HepG2 (cell line): Measurements from ENCODE around the gene TSHZ2. TPM values are rescaled to one million over a fixed set of nuclear protein-coding genes. Genes with fewer than 3 reads are reported as not detected.

Experiments used
- BRD4 ChIP-seq: sonication (generic); formaldehyde crosslinking; IDR thresholded peaks from 2 replicates; pipeline ENCODE4 v1.4.0; 2020; ENCODE audit warnings: missing genetic modification reagents
- E2F2 ChIP-seq: sonication (generic); formaldehyde crosslinking; IDR thresholded peaks from 2 replicates; pipeline ENCODE4 v1.4.0; 2020; ENCODE audit warnings: missing genetic modification reagents, borderline replicate concordance
- FOXP1 ChIP-seq, 2 experiments: fragments of 450-650 bp in 1 of 2; IDR thresholded peaks; 2 replicates each; pipeline ENCODE4 v1.6.1; 2017 to 2018; ENCODE audit warnings: antibody characterized with exemption in 1 of 2
- HDAC1 ChIP-seq: sonication (generic); formaldehyde crosslinking; IDR thresholded peaks from 2 replicates; pipeline ENCODE4 v1.5.1; 2020; ENCODE audit warnings: mild to moderate bottlenecking, missing genetic modification reagents
- HOXA3 ChIP-seq: sonication (generic); formaldehyde crosslinking; IDR thresholded peaks from 2 replicates; pipeline ENCODE4 v1.5.0; 2020; ENCODE audit warnings: missing genetic modification reagents
- JUNB ChIP-seq: sonication (generic); formaldehyde crosslinking; IDR thresholded peaks from 2 replicates; pipeline ENCODE4 v1.8.0; 2022; ENCODE audit warnings: missing genetic modification reagents, mild to moderate bottlenecking, borderline replicate concordance
- KMT2A ChIP-seq: sonication (generic); formaldehyde crosslinking; IDR thresholded peaks from 2 replicates; pipeline ENCODE4 v1.4.0; 2020; ENCODE audit warnings: missing genetic modification reagents
- MAZ ChIP-seq, 2 experiments: sonication (generic) in 1 of 2; formaldehyde crosslinking in 1 of 2; IDR thresholded peaks; 2 replicates each; pipeline versions ENCODE4 v1.5.0 to v1.6.1; 2012 to 2020; ENCODE audit warnings: low read depth in 2 of 2, mild to moderate bottlenecking in 2 of 2, borderline replicate concordance in 1 of 2, improper control_type of control experiment in 1 of 2, low read length in 1 of 2, missing genetic modification reagents in 1 of 2, moderate library complexity in 1 of 2
- NONO ChIP-seq, 2 experiments: fragments of 450-650 bp in 1 of 2; sonication (generic) in 1 of 2; formaldehyde crosslinking in 1 of 2; IDR thresholded peaks in 1 of 2; conservative IDR thresholded peaks in 1 of 2; 2 replicates each; pipeline versions ENCODE4 v1.6.1 to v1.8.0; 2017 to 2022; ENCODE audit warnings: mild to moderate bottlenecking in 1 of 2, missing genetic modification reagents in 1 of 2, moderate library complexity in 1 of 2
- NRL ChIP-seq: sonication (generic); formaldehyde crosslinking; IDR thresholded peaks from 2 replicates; pipeline ENCODE4 v1.5.0; 2020; ENCODE audit warnings: missing genetic modification reagents, mild to moderate bottlenecking, moderate library complexity, borderline replicate concordance
- PCBP2 ChIP-seq: fragments of 200-400 bp; formaldehyde crosslinking; optimal IDR thresholded peaks from 2 replicates; pipeline ENCODE3; 2018; ENCODE audit warnings: low read length, low read depth; ENCODE audit not compliant: poor library complexity, severe bottlenecking
- RFXANK ChIP-seq: IDR thresholded peaks from 2 replicates; pipeline ENCODE4 v1.6.1; 2016
- ZEB1 ChIP-seq: IDR thresholded peaks from 2 replicates; pipeline ENCODE4 v1.6.1; 2012; ENCODE audit warnings: mild to moderate bottlenecking, low read depth, inconsistent platforms; ENCODE audit not compliant: insufficient replicate concordance
- ZMYM3 ChIP-seq: sonication (generic); formaldehyde crosslinking; IDR thresholded peaks from 2 replicates; pipeline ENCODE4 v1.5.1; 2020; ENCODE audit warnings: mild to moderate bottlenecking, missing genetic modification reagents
- ZNF253 ChIP-seq: sonication (generic); formaldehyde crosslinking; IDR thresholded peaks from 2 replicates; pipeline ENCODE4 v1.8.0; 2022; ENCODE audit warnings: mild to moderate bottlenecking, missing genetic modification reagents, borderline replicate concordance
- ZNF274 ChIP-seq: sonication (generic); formaldehyde crosslinking; IDR thresholded peaks from 2 replicates; pipeline ENCODE4 v1.5.1; 2020; ENCODE audit warnings: mild to moderate bottlenecking, missing genetic modification reagents
- ZNF292 ChIP-seq: sonication (generic); formaldehyde crosslinking; IDR thresholded peaks from 2 replicates; pipeline ENCODE4 v1.8.1; 2022; ENCODE audit warnings: mild to moderate bottlenecking, low read depth, missing genetic modification reagents, borderline replicate concordance
- ZNF589 ChIP-seq: sonication (generic); formaldehyde crosslinking; conservative IDR thresholded peaks from 2 replicates; pipeline ENCODE4 v1.8.0; 2022; ENCODE audit warnings: mild to moderate bottlenecking, moderate library complexity, missing genetic modification reagents
- ZNF598 ChIP-seq: sonication (generic); formaldehyde crosslinking; IDR thresholded peaks from 2 replicates; pipeline ENCODE4 v1.5.1; 2020; ENCODE audit warnings: mild to moderate bottlenecking, missing genetic modification reagents, borderline replicate concordance
- ZNF672 ChIP-seq: sonication (generic); formaldehyde crosslinking; IDR thresholded peaks from 2 replicates; pipeline ENCODE4 v1.8.1; 2022; ENCODE audit warnings: missing genetic modification reagents
- ZNF781 ChIP-seq: sonication (generic); formaldehyde crosslinking; IDR thresholded peaks from 2 replicates; pipeline ENCODE4 v1.5.1; 2020; ENCODE audit warnings: borderline replicate concordance, mild to moderate bottlenecking, missing genetic modification reagents; ENCODE audit errors: not compliant biosample characterization
- ZNF788 ChIP-seq: sonication (generic); formaldehyde crosslinking; IDR thresholded peaks from 2 replicates; pipeline ENCODE4 v1.5.0; 2020; ENCODE audit warnings: mild to moderate bottlenecking, missing genetic modification reagents, borderline replicate concordance
- polyA plus RNA-seq, 8 experiments: library from polyadenylated mRNA; depleted of rRNA in 3 of 8; stranded (reverse) in 7 of 8; unstranded in 1 of 8; fragments of >200 nt; fragmentation: Illumina TruSeq in 4 of 8; extraction: Trizol in 4 of 8; gene quantifications; 2 replicates each; pipeline versions ENCODE4 v1.2.1 to v1.2.3, GENCODE V29; 2011 to 2016; ENCODE audit warnings: low read depth in 4 of 8, missing spikeins in 1 of 8, mixed read lengths in 1 of 8; ENCODE audit not compliant: insufficient read depth in 1 of 8
- total RNA-seq, 5 experiments: library from RNA; depleted of rRNA; stranded (reverse); fragments of >200 nt; fragmentation: Illumina TruSeq; extraction: Trizol; gene quantifications; 2 replicates each; pipeline ENCODE4 v1.2.3, GENCODE V29; 2016; ENCODE audit warnings: low read depth in 1 of 5
- TF ChIP-seq, protein P1 (sequence below): sonication (generic); formaldehyde crosslinking; IDR thresholded peaks from 2 replicates; pipeline ENCODE4 v1.9.0; 2022; ENCODE audit warnings: missing genetic modification reagents, mild to moderate bottlenecking, borderline replicate concordance

Gene TSHZ2
- total and polyA plus RNA-seq, 2 of the 13 experiments (the other 11 are each of a cell fraction or from before 2014, with no cell fraction given) = 0.01 TPM; not detected in 1

DNA sequence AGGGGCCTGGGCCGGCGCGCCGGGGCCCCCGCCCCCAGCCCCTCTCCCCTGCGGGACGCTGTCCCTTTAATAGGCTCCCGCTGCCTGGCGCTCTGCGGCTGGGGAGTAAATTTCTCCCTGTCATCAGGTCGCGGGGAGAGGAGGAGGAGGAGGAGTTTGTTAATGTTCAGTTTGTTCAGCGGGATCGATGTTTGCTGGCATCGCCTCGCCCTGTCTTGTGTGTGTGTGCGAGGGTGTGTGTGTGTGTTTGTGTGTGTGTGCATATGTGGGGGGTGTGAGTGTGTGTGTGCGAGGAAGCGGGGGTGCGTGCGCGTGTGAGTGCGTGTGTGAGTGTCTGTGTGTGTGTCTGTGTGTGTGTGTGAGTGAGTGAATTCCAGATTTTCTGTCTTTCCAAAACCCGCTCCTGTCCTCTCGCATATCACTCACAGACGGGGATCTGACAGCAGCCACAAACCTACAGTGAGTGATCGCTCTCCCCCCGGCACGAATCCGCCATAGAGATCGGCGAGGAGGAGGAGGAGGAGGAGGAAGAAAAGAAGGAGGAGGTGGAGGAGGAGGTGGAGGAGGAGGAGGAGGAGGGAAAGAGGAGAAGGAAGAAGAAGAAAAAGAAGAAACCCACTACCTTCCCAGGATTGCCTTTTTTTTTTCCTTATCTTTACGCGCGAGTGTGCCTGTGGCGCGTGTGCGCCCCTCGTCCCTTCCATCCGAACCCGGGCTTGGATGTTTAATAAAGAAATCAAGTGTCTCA, at the start of gene TSHZ2 (continued):
- TF ChIP-seq NONO (IDR thresholded peaks at IDR 0.05) = no peak
- peak; percentile 62; the same call in 1 of the 2 replicates for TF ChIP-seq NONO (CRISPR knock-in tag; conservative IDR thresholded peaks at IDR 0.05)
- no peak for TF ChIP-seq E2F2 (CRISPR knock-in tag)
- TF ChIP-seq NRL (CRISPR knock-in tag) = no peak
- TF ChIP-seq HOXA3 (CRISPR knock-in tag) = 0 out of 2 replicates have a peak, but pooled peaks have one; percentile 17
- peak; percentile 84; the same call in 1 of the 2 replicates for TF ChIP-seq ZNF292
- TF ChIP-seq, protein P1, sequence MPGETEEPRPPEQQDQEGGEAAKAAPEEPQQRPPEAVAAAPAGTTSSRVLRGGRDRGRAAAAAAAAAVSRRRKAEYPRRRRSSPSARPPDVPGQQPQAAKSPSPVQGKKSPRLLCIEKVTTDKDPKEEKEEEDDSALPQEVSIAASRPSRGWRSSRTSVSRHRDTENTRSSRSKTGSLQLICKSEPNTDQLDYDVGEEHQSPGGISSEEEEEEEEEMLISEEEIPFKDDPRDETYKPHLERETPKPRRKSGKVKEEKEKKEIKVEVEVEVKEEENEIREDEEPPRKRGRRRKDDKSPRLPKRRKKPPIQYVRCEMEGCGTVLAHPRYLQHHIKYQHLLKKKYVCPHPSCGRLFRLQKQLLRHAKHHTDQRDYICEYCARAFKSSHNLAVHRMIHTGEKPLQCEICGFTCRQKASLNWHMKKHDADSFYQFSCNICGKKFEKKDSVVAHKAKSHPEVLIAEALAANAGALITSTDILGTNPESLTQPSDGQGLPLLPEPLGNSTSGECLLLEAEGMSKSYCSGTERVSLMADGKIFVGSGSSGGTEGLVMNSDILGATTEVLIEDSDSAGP = peak; percentile 97
- peak; percentile 38; the same call in 1 of the 2 replicates for TF ChIP-seq JUNB (CRISPR knock-in tag)
- TF ChIP-seq ZNF598 (CRISPR knock-in tag) = no peak
- TF ChIP-seq ZNF589 (CRISPR knock-in tag) = 0 out of 2 replicates have a peak, but pooled peaks have one; percentile 41
- 0 out of 2 replicates have a peak, but pooled peaks have one; percentile 38 for TF ChIP-seq HDAC1 (CRISPR knock-in tag)
- peak; percentile 93 for TF ChIP-seq ZNF672 (CRISPR knock-in tag)
- TF ChIP-seq BRD4 (CRISPR knock-in tag) = no peak
- TF ChIP-seq ZNF274 (CRISPR knock-in tag) = 0 out of 2 replicates have a peak, but pooled peaks have one; percentile 52
- TF ChIP-seq RFXANK (CRISPR knock-in tag) = no peak
- TF ChIP-seq FOXP1 (IDR thresholded peaks at IDR 0.05) = 0 out of 2 replicates have a peak, but pooled peaks have one; percentile 45
- peak; percentile 31; the same call in 1 of the 2 replicates for TF ChIP-seq FOXP1 (CRISPR knock-in tag; IDR thresholded peaks at IDR 0.05)
- 0 out of 2 replicates have a peak, but pooled peaks have one; percentile 32 for TF ChIP-seq ZNF788 (CRISPR knock-in tag)
- no peak for TF ChIP-seq ZEB1
- peak; percentile 72 for TF ChIP-seq PCBP2
- TF ChIP-seq MAZ (IDR thresholded peaks at IDR 0.05; ENCODE audit: borderline replicate concordance, low read depth, low read length) = no peak
- peak; percentile 25; the same call in 1 of the 2 replicates for TF ChIP-seq MAZ (CRISPR knock-in tag; IDR thresholded peaks at IDR 0.05; ENCODE audit: low read depth)
- TF ChIP-seq ZNF253 (CRISPR knock-in tag) = peak; percentile 76; the same call in 1 of the 2 replicates
- TF ChIP-seq ZMYM3 (CRISPR knock-in tag) = peak; percentile 63; the same call in 1 of the 2 replicates
- no peak for TF ChIP-seq ZNF781 (CRISPR knock-in tag)
- TF ChIP-seq KMT2A (CRISPR knock-in tag) = no peak
